IPS-18c (cell line): ENCODE measurements around the gene TIMM29.

Source experiments
- H3K4me3 ChIP-seq: 2 replicates; pipeline ENCODE4 v1.7.0; 2013; ENCODE audit warnings: low read depth, mild to moderate bottlenecking, low read length, moderate library complexity; ENCODE audit not compliant: insufficient read depth
- H3K9me3 ChIP-seq: one replicate; pipeline ENCODE4 v1.6.1; 2013; ENCODE audit warnings: mild to moderate bottlenecking, low read length, moderate library complexity; ENCODE audit not compliant: control insufficient read depth, insufficient read depth

The TIMM29 gene

DNA sequence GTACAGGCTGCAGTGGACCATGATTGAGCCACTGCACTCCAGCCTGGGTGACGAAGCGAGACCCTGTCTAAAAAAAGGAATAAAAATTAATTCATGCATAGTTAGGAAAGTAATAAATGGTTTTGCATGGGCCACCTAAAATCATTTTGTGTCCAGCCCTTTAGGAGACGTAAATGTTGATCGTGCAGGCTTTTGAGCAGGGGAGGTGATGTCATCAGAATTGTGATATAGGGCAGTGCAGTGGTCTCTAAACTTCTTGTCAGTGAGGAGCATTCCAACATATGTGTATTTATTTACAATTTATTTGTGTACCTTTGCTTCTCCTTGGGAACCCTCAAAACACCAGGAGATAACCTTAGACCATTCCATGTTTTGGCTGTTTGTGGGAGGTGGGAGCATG lies 35.3 kb downstream of the TIMM29 start:
- H3K9me3 ChIP-seq = no peaks in the 10 kb centered on the region
- no peak overlapping the region for H3K4me3 ChIP-seq

DNA sequence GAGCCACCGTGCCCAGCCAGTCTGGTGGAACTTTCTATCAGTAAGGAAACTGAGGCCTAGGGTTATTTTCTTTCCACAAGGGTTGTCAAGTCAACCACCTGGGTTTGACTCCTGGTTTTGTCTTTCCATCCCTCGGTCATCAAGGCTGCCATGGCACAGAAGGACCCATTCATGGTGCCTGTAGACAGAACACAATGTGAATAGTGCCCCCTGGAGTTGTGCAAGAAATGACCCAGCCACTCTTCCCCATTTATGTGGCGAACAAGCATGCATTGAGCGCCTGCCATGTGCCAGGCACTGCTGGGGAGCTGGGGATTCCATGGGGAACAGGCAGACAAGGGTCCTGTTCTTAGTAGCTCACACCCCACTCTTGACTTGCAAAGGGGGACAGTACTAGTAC lies 36.3 kb downstream of the TIMM29 start:
- Histone ChIP-seq H3K4me3 (no peak overlapping the region), H3K9me3 (no peaks in the 10 kb centered on the region)

DNA sequence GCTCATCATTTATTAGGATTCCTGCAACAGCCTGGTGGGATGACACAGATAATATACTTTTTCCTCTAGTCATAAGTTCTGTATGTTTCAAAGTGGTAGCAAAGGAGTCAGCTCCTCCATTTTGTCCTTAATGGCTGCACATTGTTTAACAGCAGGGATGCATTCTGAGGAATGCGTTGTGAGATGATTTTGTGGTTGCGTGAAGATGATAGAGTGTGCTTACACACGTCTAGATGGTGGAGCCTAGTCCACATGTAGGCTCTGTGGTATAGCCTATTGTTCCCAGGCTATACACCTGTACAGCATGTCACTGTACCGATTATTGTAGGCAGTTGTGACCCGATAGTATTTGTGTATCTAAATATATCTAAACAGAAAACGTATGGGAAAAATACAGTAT lies 36.8 kb downstream of the TIMM29 start:
- no peak overlapping the region for H3K4me3 ChIP-seq
- no peaks in the 10 kb centered on the region for H3K9me3 ChIP-seq

DNA sequence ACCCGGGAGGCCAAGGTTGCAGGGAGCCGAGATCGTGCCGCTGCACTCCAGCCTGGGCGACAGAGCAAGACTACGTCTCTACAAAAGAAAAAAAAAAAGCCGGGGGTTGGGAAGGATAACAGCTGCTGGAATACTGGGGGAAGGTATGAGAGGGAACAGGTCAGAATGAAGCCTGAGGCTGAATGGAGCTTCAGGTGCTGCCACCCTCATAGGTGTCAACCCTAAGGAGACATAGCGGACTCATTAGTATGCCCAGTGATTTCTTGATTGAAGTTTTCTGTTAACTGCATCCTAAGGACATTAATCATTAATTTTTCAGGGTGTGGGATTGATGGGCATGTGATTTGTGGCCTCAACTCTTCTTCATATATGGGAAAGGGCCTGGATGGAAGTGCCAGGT lies 38.2 kb downstream of the TIMM29 start:
- Histone ChIP-seq H3K4me3 (no peak overlapping the region), H3K9me3 (no peaks in the 10 kb centered on the region)

DNA sequence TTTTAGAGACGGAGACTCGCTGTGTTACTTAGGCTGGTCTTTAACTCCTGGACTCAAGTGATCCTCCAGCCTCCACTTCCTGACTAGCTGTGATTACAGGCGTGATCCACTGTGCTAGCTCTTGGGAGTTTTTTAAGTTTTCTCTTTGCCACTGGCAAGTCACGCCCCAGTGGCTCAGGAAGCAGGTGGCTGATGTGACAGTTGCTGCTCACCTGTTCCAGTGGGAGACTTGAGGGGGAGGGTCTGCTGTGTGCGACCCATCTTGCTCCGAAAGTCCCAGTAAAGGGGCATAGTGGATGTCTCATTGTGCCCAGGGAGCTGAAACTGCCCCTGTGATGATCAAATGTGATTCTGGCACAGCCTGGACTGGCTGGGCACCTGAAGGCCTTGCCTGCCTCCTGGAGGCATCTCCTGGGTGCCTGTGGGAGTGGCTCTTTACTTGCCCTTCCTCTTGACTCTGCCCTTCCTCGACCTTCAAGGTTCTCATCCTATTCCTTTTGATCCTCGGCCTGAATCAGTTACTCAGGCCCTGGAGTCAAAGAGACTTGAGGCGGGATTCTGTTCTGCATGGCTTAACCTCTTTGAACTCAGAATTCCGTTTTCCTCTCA lies 40.0 kb downstream of the TIMM29 start:
- no peaks in the 10 kb centered on the region for H3K9me3 ChIP-seq
- no peak overlapping the region for H3K4me3 ChIP-seq

GRCh38 chr19:10971107-10971726 lies 42.6 kb downstream of the TIMM29 start:
- Histone ChIP-seq H3K4me3 (no peak overlapping the region), H3K9me3 (peaks cover 2% of the 10 kb centered on the region)

DNA sequence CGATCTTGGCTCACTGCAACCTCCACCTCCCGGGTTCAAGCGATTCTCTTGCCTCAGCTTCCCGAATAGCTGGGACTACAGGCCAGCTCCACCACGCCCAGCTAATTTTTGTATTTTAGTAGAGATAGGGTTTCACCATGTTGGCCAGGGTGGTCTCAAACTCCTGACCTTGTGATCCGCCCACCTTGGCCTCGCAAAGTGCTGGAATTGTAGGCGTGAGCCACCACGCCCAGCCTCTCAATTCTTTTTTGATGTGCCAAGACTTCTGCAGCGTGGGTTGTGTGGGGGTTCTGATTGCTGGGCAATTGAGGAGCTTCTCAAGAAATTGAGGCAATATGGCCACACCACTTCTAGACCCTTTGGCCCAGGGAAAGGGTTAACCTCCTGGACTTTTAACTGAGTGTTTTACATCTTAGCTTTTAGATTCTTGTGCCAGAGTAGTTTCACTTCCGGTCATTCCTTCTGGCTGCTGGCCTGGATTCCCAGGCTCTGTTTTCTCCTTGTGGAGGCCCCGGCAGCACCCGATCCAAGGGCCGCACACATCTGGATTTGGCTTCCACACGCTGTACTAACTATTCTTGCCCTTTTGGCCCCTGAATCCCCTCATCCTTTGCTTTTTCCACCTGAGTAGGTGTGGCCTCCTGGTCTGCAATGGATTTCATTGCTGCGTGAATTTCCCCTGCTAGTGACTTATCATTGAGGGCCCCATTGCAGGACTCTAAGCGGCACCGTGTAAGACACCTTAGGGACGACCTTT lies 46.9 kb downstream of the TIMM29 start:
- Histone ChIP-seq H3K9me3 (peaks cover 2% of the 10 kb centered on the region), H3K4me3 (no peak overlapping the region)

DNA sequence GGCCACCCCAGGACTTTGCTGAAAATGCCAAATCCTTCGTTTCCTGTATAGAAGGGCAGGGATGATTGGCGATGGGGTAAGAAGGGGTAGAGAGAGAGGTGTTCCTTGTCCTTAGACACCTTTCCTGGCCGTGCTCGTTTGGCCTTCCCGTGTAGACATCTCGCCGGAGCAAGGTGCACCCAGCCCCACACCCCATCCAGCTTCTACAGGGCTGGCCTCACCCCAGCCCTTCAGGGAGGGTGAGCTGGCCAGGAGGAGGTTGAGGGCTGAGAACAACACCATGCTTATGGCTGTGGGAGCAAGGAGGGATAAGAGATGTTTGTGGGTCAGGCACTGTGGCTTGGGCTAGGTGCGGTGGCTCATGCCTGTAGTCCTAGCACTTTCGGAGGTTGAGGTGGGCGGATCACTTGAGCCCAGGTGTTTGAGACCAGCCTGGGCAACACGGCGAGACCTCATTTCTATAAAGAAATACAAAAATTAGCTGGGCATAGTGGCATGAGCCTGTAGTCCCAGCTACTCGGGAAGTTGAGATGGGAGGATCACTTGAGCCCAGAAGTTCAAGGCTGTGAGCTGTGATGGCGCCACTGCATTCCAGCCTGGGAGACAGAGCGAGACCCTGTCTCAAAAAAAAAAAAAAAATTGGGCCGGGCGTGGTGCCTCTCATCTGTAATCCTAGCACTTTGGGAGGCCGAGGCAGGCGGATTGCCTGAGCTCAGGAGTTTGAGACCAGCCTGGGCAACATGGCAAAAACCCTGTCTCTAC lies 47.7 kb downstream of the TIMM29 start:
- Histone ChIP-seq H3K4me3 (no peak overlapping the region), H3K9me3 (peaks cover 2% of the 10 kb centered on the region)

GRCh38 chr19:10977742-10978092 lies 49.1 kb downstream of the TIMM29 start:
- peaks cover 2% of the 10 kb centered on the region for H3K9me3 ChIP-seq
- no peak overlapping the region for H3K4me3 ChIP-seq
